ENCODE measurements around the gene PRG2.
"Not testable (repeated sequence)": the region's sequence is repeated elsewhere in the genome, so short reads cannot be mapped to it uniquely, and the experiment has no call there.

The PRG2 gene

GRCh38 chr11:57419146-57419545 lies 28.7 kb upstream of the PRG2 start:
- peak in 2 of 4 experiments; percentile 18 to 37 for DNase-seq

GRCh38 chr11:57418131-57418530 lies 27.7 kb upstream of the PRG2 start:
- DNase-seq = peak in 2 of 4 experiments; percentile 14 to 30

- DNase-seq = peak in 3 of 4 experiments; percentile 22 to 48 (median 36)
Measured at GRCh38 chr11:57417056-57417455, 26.6 kb upstream of the PRG2 start.

GRCh38 chr11:57416436-57416835 lies 26.0 kb upstream of the PRG2 start:
- no peak for DNase-seq

GRCh38 chr11:57414612-57415212 lies 24.3 kb upstream of the PRG2 start:
- DNase-seq = no peak

- DNase-seq = no peak
Measured at GRCh38 chr11:57413681-57414080, 23.2 kb upstream of the PRG2 start.

GRCh38 chr11:57410287-57410686 lies 19.8 kb upstream of the PRG2 start:
- peak; percentile 50 to 79 (median 62) for DNase-seq

- DNase-seq = peak in 1 of 4 experiments; percentile 13
Measured at GRCh38 chr11:57409321-57410100, 19.1 kb upstream of the PRG2 start.

GRCh38 chr11:57408771-57409170 lies 18.3 kb upstream of the PRG2 start:
- DNase-seq = no peak

- no peak for DNase-seq
Measured at GRCh38 chr11:57407941-57408475, 17.6 kb upstream of the PRG2 start.

GRCh38 chr11:57407010-57407920 lies 16.8 kb upstream of the PRG2 start:
- no peak for DNase-seq

GRCh38 chr11:57406337-57406904 lies 16.0 kb upstream of the PRG2 start:
- DNase-seq = peak; percentile 74 to 88 (median 85)

- peak; percentile 74 to 93 (median 88) for DNase-seq
Measured at GRCh38 chr11:57405271-57405860, 14.9 kb upstream of the PRG2 start.

- peak in 3 of 4 experiments; percentile 34 to 53 (median 41) for DNase-seq
Measured at GRCh38 chr11:57403802-57404147, 13.3 kb upstream of the PRG2 start.

GRCh38 chr11:57403003-57403801 lies 12.8 kb upstream of the PRG2 start:
- not testable (repeated sequence) for DNase-seq

- DNase-seq = no peak
Measured at GRCh38 chr11:57402188-57403002, 11.9 kb upstream of the PRG2 start.

- no peak for DNase-seq
Measured at GRCh38 chr11:57399972-57400578, 9.6 kb upstream of the PRG2 start.

- DNase-seq = no peak
Measured at GRCh38 chr11:57399221-57399620, 8.8 kb upstream of the PRG2 start.

GRCh38 chr11:57397394-57397990 lies 7.0 kb upstream of the PRG2 start:
- peak in 2 of 4 experiments; percentile 31 to 32 for DNase-seq

All from suppressor macrophage (primary cell).